Right lobe of liver (tissue), 4 donors: ENCODE results near the gene DDX28.

Experiments used
- POLR2A ChIP-seq: fragments of 450-650 bp; IDR thresholded peaks from one replicate; pipeline ENCODE4 v1.6.1; 2017; ENCODE audit warnings: antibody characterized with exemption, mild to moderate bottlenecking
- TF ChIP-seq, protein P1 (sequence below), 4 donors: fragments of 200-600 bp in 3 of 4; fragments of 450-650 bp in 1 of 4; IDR thresholded peaks; one replicate each; pipeline versions ENCODE4 v1.5.1 to v1.8.0; 2016 to 2022; ENCODE audit warnings: antibody characterized with exemption in 4 of 4, mild to moderate bottlenecking in 2 of 4
- donor health status: DM: no; HTN: no; CAD: no.
- donor health status: DM: no; HTN: no; CAD: no.
- donor health status: DM: no; HTN: yes; CAD: no.

DNA sequence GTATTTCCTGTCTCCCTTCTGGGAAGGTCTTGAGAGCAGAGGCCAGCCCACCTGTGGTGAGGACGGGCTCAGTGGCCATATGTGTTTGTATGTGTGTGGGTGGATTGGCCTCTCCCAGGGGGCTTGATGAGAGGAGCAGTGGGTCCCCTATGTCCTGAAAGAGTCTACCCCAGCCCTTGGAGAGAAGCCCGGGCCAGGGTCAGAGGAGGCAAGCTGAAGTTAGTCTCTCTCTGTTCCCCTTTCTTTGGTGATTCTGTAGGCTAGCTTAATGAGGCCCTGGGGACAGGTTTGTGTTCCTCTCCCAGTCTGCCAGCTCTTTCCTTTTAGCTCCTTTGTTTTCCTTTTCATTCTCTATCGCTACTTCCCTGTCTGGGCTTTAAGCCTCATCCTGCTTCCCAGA is 38.4 kb upstream of the DDX28 start:
- no peak for TF ChIP-seq POLR2A
- TF ChIP-seq, protein P1, sequence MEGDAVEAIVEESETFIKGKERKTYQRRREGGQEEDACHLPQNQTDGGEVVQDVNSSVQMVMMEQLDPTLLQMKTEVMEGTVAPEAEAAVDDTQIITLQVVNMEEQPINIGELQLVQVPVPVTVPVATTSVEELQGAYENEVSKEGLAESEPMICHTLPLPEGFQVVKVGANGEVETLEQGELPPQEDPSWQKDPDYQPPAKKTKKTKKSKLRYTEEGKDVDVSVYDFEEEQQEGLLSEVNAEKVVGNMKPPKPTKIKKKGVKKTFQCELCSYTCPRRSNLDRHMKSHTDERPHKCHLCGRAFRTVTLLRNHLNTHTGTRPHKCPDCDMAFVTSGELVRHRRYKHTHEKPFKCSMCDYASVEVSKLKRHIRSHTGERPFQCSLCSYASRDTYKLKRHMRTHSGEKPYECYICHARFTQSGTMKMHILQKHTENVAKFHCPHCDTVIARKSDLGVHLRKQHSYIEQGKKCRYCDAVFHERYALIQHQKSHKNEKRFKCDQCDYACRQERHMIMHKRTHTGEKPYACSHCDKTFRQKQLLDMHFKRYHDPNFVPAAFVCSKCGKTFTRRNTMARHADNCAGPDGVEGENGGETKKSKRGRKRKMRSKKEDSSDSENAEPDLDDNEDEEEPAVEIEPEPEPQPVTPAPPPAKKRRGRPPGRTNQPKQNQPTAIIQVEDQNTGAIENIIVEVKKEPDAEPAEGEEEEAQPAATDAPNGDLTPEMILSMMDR (IDR thresholded peaks at IDR 0.05) = no peak
